ENCODE data around the gene DRD3.

The DRD3 gene

GRCh38 chr3:114128826-114129225 lies 50.0 kb downstream of the DRD3 start:
- no peak overlapping the region for H3K4me3 ChIP-seq (ENCODE audit: low read length)
- DNase-seq (ENCODE audit: low read depth, low spot score): no peak

- DNase-seq (ENCODE audit: low read depth, low spot score): no peak
Measured at GRCh38 chr3:114128231-114128630, 50.6 kb downstream of the DRD3 start.

GRCh38 chr3:114127517-114127916 lies 51.3 kb downstream of the DRD3 start:
- DNase-seq (ENCODE audit: low read depth, low spot score): no peak
- no peak overlapping the region for H3K4me3 ChIP-seq (ENCODE audit: low read length)

More at GRCh38 chr3:114128231-114128630, 50.6 kb downstream of the DRD3 start:
- no peak overlapping the region for H3K4me3 ChIP-seq (ENCODE audit: low read length)

- no peak overlapping the region for H3K4me3 ChIP-seq (ENCODE audit: low read length)
- no peak for DNase-seq (ENCODE audit: low read depth, low spot score)
Measured at GRCh38 chr3:114126461-114126860, 52.4 kb downstream of the DRD3 start.

GRCh38 chr3:114122027-114122709 lies 56.7 kb downstream of the DRD3 start:
- DNase-seq (ENCODE audit: low read depth, low spot score): no peak
- no peak overlapping the region for H3K4me3 ChIP-seq (ENCODE audit: low read length)

GRCh38 chr3:114120211-114120610 lies 58.6 kb downstream of the DRD3 start:
- H3K4me3 ChIP-seq (ENCODE audit: low read length): no peak overlapping the region
- no peak for DNase-seq (ENCODE audit: low read depth, low spot score)

GRCh38 chr3:114119776-114120175 lies 59.1 kb downstream of the DRD3 start:
- no peak for DNase-seq (ENCODE audit: low read depth, low spot score)
- no peak overlapping the region for H3K4me3 ChIP-seq (ENCODE audit: low read length)

GRCh38 chr3:114115143-114115542 lies 63.7 kb downstream of the DRD3 start:
- DNase-seq (ENCODE audit: low read depth, low spot score): no peak
- H3K4me3 ChIP-seq (ENCODE audit: low read length): no peak overlapping the region

- no peak overlapping the region for H3K4me3 ChIP-seq (ENCODE audit: low read length)
- DNase-seq (ENCODE audit: low read depth, low spot score): no peak
Measured at GRCh38 chr3:114114719-114115118, 64.1 kb downstream of the DRD3 start.

- no peak overlapping the region for H3K4me3 ChIP-seq (ENCODE audit: low read length)
- DNase-seq (ENCODE audit: low read depth, low spot score): no peak
Measured at GRCh38 chr3:114112696-114113095, 66.2 kb downstream of the DRD3 start.

GRCh38 chr3:114111060-114111770 lies 67.6 kb downstream of the DRD3 start:
- DNase-seq (ENCODE audit: low read depth, low spot score): no peak
- H3K4me3 ChIP-seq (ENCODE audit: low read length): no peak overlapping the region

GRCh38 chr3:114110439-114110838 lies 68.4 kb downstream of the DRD3 start:
- no peak overlapping the region for H3K4me3 ChIP-seq (ENCODE audit: low read length)
- DNase-seq (ENCODE audit: low read depth, low spot score): no peak

- no peak for DNase-seq (ENCODE audit: low read depth, low spot score)
- H3K4me3 ChIP-seq (ENCODE audit: low read length): no peak overlapping the region
Measured at GRCh38 chr3:114108137-114108536, 70.7 kb downstream of the DRD3 start.

- DNase-seq (ENCODE audit: low read depth, low spot score): no peak
Measured at GRCh38 chr3:114104414-114104813, 74.4 kb downstream of the DRD3 start.

GRCh38 chr3:114103858-114104257 lies 75.0 kb downstream of the DRD3 start:
- no peak for DNase-seq (ENCODE audit: low read depth, low spot score)
- H3K4me3 ChIP-seq (ENCODE audit: low read length): no peak overlapping the region

More at GRCh38 chr3:114104414-114104813, 74.4 kb downstream of the DRD3 start:
- no peak overlapping the region for H3K4me3 ChIP-seq (ENCODE audit: low read length)

GRCh38 chr3:114103181-114103580 lies 75.7 kb downstream of the DRD3 start:
- no peak for DNase-seq (ENCODE audit: low read depth, low spot score)
- no peak overlapping the region for H3K4me3 ChIP-seq (ENCODE audit: low read length)

GRCh38 chr3:114101101-114101500 lies 77.8 kb downstream of the DRD3 start:
- no peak overlapping the region for H3K4me3 ChIP-seq (ENCODE audit: low read length)
- DNase-seq (ENCODE audit: low read depth, low spot score): no peak

GRCh38 chr3:114095796-114096195 lies 83.1 kb downstream of the DRD3 start:
- no peak overlapping the region for H3K4me3 ChIP-seq (ENCODE audit: low read length)
- no peak for DNase-seq (ENCODE audit: low read depth, low spot score)

GRCh38 chr3:114093596-114093995 lies 85.3 kb downstream of the DRD3 start:
- no peak overlapping the region for H3K4me3 ChIP-seq (ENCODE audit: low read length)
- no peak for DNase-seq (ENCODE audit: low read depth, low spot score)

- no peak for DNase-seq (ENCODE audit: low read depth, low spot score)
- no peak overlapping the region for H3K4me3 ChIP-seq (ENCODE audit: low read length)
Measured at GRCh38 chr3:114093016-114093380, 85.9 kb downstream of the DRD3 start.
